ENCODE measurements around the gene GLO1.

Gene GLO1

DNA sequence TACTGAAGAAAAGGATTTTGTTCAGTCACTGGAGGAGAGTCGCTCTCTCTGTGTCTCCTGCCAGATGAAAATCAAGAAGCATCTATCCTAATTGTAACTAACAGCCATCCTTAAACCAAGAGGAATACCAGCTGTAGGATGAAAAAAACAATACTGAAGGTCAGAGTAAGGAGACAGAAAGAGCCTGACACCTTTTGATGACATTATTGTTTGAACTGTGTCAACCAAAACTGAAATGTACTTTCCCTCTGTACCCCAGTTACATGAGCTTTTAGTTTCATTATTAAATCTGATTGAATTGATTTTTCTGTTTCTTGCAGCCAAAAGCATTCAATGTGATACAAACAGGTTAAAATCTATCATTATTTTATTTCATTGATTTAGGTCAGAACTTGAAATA, 46.0 kb downstream of the GLO1 start:
- FAIRE-seq, result no peak

DNA sequence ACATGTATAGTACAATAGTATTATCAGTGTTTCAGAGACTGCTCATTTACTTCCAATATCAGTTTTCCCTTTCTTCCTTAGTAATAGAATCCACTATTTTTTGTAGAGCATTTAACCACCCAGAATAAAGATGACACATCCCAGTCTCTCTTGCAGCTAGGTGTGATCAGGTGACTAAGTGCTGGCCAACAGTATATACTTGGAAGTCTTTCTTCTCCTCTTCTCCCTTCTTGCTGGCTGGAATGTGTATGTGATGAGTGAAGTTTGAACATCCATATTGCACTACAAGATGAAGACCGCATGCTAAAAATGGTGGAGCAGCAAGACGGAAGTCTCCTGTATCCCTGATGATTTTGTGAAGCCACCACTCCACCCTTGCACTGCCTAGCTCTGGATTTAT, 48.7 kb downstream of the GLO1 start:
- no peak for FAIRE-seq

DNA sequence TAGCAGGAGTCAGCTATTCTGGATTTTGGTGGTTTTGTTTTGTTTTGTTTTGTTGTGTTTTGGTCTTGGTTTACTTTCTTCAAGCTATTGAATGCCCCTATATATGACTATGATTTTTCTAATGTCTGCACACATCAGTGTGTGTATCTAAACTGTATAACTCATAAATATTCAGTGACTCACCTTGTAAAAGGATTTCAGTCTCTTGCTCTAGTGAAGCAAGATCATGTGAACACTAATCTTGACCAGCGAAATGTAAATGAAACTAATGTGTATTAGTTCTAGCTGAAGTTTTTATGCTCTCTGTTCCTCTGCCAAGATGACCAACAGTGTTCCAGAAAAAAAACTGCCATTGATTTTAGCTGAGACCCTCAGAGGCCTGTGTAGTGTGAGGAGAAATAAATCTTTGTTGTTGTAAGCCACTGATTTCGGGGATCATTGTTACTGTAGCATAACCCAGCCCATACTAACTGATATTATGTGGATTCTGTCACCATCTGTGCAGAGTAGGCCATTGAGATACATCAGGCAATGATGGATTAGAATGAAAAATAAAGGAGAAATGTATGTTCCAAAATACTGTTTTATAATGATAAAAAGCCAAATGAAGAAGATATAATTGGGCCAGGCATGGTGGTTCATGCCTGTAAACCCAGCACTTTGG, 51.7 kb downstream of the GLO1 start:
- no peak for FAIRE-seq

DNA sequence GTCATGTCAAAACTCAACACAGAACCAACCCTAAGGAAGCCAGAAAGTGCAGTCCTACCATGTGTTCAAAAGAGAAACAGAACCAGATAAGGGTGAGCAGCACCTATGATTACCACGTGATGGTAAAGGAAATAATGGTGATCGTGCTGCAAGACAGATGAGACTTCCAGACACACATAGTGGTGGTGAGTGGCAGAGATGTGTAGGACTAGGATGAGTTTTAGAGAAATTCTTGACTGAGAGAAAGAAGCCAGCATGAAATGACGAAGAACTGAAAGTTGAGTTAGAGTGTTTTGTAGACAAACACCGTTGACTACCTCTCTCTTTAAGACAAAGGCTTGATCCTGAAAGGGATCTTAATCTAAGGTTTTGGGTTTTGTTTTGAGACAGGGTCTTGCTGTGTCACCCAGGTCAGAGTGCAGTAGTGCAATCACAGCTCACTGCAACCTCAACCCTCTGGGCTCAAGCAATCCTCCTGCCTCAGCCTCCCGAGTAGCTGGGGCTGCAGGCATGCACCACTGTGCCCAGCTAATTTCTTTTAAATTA, 52.7 kb downstream of the GLO1 start:
- no peak for FAIRE-seq

DNA sequence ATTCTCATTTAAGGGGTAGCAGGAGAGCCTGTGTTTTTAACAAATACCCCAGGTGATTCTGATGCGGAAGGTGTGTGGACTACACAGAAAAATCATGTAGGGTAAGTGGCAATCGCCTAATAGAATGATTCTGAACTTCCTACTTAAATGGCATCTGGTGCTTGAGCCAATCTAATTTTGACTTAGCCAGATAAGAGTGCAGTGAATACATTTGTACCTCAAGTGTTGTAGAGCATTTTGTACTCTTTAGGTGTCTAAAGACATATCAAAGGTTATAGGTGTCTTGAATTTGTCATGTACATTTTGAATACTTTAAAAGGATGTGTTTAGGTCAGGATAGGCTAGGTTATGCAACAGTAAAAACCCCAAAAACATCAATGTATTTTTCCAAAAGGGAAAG, 53.2 kb downstream of the GLO1 start:
- FAIRE-seq, result no peak

DNA sequence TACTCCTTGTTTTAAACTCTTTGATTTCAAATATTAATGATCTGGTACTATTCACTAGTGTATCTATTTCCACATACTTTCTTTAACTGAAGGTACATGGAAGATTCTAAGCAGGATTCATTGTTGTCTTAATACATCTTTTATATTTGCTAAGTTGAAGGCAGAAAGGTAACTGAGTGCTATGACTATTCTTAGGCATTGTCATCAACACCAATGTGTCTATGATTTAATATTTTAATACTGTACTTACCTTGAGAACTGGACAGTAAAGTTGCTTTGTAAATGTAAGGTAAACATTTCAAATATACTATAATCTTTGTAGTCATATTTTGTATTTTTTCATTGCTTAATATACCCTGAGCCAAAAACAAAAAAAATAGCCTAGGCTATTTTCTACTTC, 54.3 kb downstream of the GLO1 start:
- FAIRE-seq, result no peak

DNA sequence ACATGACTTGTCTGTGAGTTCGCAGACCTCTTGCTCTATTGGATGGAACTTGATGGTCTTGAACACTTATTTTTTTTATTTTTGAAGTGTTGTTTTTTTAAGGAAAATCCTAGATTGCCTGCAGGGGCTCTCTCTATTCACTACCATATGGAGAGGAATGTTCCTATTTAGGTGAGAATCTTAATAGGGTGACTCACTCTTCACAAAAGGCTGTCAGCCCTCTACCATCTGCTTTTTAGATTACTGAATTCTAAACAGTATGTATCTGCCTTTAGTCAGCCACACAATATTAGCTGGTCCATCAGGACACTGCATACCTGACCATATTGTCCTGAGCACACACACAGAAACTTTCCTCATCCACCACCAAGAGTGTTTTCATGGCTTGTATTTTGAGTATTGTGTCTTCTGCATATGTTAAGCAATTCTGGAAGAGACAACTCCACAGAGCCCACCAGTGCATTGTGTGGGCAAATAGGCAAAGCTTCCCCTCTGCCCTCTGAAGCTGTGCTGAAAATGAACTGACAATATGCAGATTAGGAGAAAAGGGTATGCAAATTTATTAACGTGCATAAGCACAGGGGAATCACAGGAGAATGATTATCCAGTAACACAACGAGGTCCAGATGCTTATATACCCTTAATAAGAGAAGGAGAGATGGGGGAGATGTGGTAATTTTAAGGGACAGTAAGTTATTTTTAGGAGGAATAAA, 56.6 kb downstream of the GLO1 start:
- FAIRE-seq, result no peak

DNA sequence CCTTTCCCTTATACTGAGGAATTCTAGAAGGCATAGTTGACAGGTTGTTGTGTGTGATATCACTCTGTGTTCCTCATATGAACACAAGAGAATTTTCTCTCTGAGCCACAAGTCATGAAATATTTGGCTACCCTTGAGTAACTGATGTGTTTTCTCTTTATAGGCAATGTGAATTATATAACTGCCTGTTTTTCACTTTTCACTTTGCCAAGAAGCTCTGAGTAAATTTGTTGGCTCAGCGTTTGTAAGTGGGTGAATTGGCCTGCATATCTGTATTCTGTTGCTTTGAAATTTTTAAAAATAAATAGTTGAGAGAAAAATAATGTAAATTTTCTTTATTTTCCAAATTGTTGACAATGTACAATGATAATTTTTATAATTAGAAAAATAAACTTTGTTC, 58.0 kb downstream of the GLO1 start:
- no peak for FAIRE-seq

DNA sequence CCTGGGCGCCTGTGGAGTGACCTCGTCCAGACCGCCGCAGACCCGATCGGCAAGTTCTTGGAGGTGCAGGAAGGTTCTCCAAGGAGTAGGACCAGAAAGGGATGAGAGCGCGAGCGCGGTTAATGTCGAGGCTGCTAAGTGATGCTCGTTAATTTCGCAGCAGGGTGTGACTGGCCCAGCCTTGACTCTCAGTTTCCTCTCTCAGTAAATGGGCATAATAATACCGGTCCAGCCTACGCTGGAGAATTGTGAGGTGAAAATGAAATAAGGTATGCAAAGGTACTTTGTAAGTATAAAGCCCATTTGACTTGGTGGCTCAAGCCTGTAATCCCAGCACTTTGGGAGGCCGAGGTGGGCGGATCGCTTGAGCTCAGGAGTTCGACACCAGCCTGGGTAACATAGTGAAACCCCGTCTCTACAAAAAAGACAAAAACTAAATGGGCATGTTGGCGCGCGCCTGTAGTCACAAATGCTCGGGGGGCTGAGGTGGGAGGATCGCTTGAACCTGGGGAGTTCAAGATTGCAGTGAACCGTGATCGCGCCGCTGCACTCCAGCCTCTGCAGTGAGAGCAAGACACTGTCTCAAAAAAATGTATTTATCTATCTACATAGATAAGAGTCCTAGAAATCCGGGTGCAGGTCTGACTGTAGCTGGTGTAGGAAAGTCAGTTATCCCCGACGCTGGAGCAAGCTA, 62.6 kb downstream of the GLO1 start:
- no peak for FAIRE-seq

DNA sequence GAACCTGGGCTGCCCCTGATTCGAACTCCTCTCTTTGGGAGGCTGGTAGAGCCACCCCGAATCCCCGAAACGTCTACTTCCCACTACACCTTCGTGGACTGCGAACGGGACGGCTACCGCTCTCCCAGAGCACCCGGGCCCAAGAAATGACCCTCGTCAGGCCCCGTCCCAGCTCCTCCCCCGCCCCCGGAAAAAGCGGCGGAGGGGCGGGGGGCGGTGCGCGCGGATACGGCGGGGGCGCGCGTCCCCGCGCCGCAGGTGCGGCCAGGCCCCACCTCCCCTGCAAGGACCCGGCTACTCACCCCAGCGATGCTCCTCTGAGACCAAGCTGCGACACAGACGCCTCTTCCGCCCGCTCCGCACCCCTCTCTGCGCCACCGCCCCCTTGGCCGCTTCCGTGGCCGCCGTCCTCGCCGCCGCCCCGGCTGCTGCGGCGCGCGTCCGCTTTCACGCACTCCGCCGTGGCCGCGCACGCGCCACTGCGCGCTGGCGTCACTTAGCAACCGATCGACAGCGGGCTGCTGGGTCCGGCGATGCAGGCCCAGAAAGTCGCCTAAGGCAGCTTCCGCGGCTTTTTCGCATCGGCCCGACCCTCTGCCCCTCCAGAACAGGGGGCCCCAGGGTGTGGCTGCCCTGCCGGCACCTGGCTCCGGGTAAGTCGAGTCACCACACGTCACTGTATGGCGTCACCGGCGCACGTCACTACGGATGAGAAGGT, 63.3 kb downstream of the GLO1 start, which contains the start of gene BTBD9:
BTBD9 (minus strand) TSS at position 432 of the 718 bp plus-strand sequence.
- no peak for FAIRE-seq

DNA sequence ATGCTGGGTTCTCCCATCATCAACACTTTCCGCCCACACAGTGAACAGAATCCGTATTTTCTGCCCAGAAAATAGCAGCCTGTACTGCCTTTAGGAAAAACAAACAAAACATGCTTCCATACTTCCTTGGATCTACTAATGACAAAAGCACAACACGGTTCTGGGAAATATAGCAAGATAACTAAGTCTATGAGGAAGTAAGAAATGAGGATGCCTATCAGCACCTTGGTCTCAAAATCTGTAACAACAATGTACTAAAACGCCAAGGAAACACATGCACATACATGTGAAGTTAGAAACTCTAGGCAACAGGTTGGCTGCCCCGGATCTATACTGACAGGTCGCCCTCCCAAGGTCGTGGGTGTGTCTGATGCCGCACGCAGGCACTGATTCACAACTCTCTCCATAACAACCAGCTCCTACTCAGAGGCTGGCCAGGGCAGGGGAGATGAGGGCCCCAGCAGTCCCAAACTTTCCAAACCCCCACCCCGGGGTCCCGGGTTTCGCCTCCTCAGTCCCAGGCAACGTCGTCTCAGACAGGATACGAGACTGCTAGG, 63.9 kb downstream of the GLO1 start:
- FAIRE-seq, result no peak

DNA sequence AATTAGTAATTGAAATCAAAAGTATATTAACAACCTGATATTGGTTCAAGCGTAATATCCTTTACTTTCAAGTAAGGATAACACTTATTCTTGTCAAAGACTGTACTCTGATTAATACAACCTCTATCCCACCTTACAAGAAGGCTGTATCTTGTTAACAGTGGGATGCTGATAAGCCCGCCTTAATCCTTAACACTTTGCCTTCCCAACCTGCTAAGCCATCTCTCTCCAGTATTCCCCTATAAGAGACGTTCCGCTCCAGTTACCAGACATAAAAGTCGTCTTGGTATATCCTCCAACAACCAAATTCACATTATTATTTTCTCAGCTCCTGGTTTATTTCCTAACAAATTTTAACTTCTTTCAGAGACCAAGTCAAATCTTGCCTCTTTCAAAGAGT, 65.2 kb downstream of the GLO1 start:
- no peak for FAIRE-seq

DNA sequence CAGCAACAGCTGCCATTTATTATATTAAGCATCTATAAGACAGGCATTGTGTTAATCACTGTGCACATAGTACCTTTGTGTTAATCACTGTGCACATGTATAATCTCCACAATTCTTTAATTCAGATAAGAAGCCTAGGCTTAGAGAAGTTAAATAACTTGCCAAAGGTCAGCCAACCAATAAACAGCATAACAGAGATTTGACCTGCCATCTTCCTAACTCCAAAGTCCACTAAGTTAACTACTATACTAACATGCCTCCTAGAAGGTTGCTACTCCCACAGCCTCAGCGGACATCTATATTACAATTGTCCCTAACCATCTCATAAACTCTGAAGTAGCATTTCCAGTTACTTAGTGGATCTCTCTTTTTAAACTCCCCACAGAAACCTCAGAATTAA, 66.9 kb downstream of the GLO1 start:
- no peak for FAIRE-seq

DNA sequence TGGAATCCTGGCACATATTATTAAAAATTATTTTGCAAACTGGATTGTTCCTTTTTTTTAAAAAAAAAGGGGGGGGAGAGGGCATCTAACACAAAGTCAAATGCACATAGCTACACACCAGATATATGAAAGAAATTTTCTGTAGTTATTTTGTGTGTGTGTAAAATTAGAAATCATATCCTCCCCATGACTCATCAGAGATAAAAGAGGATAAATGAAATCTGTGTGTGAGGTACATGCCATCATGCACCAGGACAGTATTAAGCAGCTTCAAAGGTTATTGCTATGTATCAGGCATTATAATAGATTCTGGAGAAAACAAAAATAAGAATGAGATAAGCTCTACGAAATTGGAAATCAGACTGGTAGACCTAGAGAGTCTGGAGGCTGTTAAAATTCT, 68.4 kb downstream of the GLO1 start:
- no peak for FAIRE-seq

DNA sequence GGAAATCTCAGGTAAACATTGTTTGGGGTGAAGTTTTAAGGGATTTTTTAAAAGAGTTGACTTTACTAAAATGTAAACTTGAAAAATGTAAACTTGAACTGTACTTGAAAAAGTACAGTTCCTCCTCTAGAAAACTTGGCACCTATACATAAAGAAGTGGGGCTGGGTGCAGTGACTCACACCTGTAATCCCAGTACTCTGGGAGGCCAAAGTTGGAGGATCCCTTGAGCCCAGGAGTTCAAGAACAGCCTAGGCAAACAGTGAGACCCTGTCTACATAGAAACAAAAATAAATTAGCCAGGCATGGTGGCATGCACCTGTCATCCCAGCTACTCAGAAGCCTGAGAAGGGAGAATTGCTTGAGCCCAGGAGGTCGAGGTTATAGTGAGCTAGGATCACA, 70.5 kb downstream of the GLO1 start:
- no peak for FAIRE-seq

DNA sequence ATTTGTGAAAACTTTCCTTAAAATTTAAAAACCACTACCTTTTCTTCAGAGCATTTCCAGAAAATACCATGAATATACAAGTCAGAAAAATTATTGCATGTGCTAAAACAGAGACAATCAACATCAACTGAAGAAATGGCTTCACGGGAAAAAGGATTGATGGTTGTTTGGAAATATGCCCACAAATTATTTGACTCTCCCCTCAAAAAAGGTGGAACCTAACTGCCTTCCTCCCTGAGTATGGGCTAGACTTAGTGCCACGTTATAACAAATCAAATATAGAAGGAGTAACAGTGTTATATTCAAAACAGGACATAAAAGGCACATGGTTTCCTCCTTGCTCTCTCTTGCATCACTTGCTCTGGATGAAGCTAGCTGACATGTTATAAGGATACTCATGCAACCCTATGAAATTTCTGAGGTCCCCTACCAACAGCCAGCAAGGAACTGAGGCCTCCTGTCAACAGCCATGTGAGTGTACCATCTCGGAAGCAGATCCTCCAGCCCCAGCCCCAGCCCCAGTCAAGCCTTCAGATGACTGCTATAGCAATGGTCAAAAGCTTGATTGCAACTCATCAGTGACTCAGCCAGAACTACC, 71.7 kb downstream of the GLO1 start:
- FAIRE-seq, result no peak

Data from colon (tissue), 2 donors.